GM19463 (cell line): Measurements from ENCODE around the gene PSKH1.
"Not testable (repeated sequence)": the region's sequence is repeated elsewhere in the genome, so short reads cannot be mapped to it uniquely, and the experiment has no call there.

Experiments
- ATAC-seq: cut with Tn5 transposase; IDR thresholded peaks from one replicate; pipeline ENCODE4 v1.9.1; 2021; ENCODE audit warnings: mild to moderate bottlenecking, moderate library complexity; ENCODE audit not compliant: unreplicated experiment

The PSKH1 gene

GRCh38 chr16:67937713-67938112 is 44.7 kb downstream of the PSKH1 start:
- not testable (repeated sequence) for ATAC-seq

DNA sequence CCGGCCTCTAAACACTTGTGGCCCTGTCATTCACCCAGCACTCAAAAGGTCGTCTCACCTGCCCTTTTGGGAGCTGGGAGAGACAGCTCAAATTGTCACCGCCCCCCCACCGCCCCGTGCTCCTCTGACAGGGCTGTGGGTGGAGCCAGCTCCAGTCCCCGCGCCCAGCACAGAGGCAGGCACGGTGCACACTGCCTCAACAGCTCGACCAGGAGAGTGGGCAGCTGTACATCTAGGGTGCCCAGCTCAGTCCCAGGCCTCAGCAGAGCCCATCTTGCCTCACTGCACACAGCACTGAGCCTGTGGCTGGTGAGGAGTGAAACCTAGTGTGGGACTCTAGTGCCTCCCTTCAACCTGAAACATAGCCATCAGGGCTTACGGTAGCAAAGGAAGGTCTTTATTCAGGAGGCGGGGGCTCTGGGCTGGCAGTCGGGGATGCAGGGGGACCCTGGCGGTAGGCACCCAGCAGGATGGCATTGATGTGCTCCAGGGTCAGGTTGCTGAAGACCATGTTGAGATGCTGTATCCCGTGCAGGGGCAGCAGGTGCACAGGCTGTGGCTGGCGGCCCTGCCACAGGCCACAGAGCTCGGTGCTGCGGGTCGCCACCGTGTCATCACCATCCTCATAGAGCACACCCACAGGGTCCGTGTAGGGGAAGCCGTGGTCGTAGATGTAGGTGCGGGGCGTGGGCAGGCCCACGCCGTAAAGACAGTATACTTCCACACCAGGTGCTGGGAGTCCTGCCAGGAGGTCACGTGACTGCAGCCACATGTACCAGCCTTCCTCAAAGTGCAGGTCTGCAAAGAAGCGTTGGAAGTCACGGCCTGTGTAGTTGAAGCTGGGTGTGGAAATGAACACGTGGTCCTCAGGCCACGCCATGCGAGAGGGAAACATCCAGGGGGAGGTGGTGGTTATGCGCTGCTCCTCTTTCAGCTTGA is 46.7 kb downstream of the PSKH1 start:
- ATAC-seq: no peak

DNA sequence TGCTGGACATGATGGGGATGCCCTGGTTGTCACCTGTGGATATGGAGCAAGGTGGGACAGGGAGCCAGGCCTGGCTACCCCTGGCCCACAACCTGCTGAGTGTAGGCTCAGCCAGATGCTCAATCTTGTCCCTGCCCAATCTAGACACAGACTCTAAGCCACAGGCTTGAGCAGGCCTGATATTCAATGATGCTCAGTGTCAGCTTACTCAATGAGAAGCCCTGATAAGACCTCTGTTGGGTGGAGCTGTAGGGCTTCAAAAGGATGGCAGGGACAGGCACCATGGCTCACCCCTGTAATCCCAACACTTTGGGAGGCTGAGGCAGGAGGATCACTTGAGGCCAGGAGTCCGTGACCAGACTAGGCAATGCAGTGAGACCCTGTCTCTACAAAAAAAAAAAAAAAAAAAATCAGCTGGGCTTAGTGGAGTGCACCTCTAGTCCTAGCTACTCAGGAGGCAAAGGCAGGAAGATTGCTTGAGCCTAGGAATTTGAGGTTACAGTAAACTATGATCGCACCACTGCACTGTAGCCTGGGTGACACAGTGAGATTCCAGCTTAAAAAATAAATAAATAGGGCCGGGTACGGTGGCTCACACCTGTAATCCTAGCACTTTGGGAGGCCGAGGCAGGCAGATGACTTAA is 47.5 kb downstream of the PSKH1 start:
- ATAC-seq: no peak

GRCh38 chr16:67941469-67942199 is 48.6 kb downstream of the PSKH1 start:
- no peak for ATAC-seq

DNA sequence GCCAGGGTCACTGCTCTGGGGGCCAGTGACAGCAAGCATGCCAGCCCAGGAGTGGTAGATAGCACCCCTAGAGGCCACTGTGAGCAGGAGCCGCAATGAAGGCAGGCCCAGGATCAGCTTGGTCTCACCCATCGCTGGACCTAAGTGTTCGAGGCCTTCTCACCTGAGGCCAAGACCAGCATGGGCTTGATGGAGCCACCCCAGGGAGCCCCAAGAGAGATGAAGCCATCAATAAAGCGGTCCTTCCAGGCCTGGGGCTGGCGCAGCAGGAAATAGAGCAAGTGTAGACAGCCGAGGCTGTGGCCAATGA is 49.1 kb downstream of the PSKH1 start:
- no peak for ATAC-seq

GRCh38 chr16:67942510-67943255 is 49.6 kb downstream of the PSKH1 start:
- no peak for ATAC-seq

GRCh38 chr16:67943256-67943618 is 50.2 kb downstream of the PSKH1 start:
- no peak for ATAC-seq

DNA sequence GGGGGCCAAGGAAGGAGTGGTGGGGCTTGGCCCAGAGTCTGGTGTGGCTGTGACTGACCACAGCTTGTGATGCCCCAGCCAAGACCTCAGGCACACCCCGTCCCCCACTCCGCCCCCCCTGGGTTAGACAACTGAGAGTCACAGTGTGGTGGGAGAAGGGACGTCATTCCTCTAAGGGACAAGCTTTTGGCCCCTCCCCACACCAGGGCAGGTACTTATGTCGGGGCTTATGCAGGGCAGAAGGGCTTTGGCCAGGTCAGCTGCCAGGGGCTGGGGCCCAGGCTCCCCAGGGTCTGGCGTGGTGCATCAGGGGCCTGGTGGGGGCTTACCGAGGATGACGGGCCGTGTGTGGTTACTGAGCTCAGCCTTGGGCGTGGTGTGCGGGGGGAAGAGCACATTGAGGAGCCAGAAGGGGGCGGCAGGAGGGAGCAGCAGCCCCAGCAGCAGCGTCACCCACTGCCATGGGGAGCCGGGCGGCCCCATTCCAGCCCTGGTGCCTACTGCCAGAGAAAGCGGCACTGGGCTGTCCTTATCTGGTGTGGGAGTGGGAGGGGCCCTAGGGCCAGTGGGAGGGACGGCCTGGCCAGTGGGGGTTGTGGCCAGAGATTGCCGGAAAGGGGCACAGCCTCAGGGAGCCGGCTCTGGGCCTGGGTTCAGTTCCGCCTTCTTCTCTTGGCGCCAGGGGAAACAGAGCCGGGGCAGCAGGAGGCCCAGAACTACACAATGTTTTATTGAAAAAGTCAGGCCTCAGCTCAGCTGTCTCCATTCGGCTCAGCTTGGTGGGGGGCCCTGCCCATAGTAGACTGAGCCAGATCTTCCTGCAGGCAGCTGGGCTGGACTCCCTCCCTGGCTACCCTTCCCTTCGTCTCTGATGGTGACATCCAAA is 50.8 kb downstream of the PSKH1 start, which contains the start of gene LCAT:
Gene LCAT (minus strand): TSS at position 502 of the 886 bp plus-strand sequence. CDS start 19 bp downstream, at position 483.
- no peak for ATAC-seq

DNA sequence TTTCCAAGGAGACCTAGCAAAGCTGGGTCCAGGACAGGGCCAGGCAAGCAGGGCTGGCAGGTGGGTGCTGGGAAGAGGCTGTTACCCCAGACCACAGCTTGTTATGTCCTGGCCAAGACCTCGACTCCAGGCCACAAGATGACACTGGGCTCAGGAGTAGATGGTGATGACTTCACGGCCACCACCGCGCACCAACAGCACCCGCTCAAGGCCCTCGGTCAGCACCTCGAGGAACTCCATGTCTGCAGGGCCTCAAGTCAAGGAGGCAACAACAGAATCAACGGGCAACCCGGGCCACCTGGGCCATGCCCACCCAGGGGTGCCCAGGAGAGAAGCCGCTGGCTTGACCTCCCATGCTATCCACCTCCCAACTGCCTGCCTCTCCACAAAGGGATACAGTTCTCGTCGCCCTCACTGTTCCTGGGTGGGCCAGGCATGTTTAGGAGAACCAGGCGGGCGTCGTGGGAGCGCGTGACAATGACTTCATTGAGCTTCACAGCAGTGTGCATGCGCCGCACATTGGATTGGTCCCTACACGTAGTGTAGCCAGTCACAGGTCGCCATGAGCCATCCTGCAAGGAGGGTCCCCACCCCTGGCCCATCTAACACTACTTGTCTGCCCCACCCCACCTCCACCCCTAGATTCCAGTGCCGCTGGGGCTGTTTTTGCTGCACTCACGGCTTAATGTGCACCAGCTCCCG is 51.8 kb downstream of the PSKH1 start:
- no peak for ATAC-seq

DNA sequence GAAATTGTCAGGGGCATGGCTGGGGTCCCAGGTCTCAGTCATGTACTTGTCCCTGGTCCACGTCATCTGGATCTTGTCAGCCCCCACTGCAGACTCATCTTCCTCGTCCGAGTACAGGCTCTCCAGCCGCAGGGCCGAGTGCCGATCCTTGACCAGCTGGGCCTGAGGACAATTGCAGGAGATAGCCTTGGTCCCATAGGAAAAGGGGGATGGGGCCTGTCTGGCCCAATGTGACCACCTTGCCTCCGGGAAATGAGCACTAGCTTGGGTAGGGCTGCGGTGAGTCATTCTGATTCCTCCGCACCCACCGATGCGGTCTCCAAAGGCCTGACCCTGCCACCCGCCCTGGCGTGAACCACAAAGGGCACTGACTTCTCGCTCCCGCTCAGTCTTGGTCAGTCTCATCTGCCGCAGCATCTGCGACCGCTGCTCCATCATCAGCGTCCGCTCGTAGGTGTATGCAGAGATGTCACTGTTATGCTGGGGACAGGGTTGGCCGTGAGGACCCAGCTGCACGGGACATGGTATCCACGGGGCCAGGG is 52.4 kb downstream of the PSKH1 start:
- ATAC-seq: no peak

- no peak for ATAC-seq
These were observed 53.1 kb downstream of the PSKH1 start for GRCh38 chr16:67946128-67946569.

- no peak for ATAC-seq
These were observed 54.0 kb downstream of the PSKH1 start for GRCh38 chr16:67946966-67947558.

DNA sequence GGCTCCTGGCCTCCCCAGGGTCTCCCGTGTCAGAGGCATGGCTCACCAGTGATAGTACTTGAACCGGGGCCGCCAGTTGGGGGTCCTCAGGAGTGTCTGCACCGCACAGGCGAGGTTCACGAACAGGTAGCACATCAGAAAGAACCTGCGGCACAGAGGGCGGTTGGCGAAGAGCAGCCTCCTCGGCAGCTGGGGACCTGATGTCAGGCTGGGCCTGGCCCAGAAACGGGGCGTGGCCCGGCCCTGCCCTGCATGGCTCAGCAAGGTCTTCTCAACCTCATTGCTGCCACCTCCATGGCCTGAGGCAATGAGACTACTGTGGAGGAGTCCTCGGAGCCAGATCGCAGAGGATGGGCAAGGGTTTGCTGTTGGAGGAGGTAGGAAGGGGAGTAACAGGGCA is 55.0 kb downstream of the PSKH1 start:
- no peak for ATAC-seq

GRCh38 chr16:67949645-67950044 is 56.6 kb downstream of the PSKH1 start:
- no peak for ATAC-seq

GRCh38 chr16:67950335-67950843 is 57.3 kb downstream of the PSKH1 start:
- ATAC-seq: no peak

- no peak for ATAC-seq
These were observed 58.4 kb downstream of the PSKH1 start for GRCh38 chr16:67951485-67951884.

DNA sequence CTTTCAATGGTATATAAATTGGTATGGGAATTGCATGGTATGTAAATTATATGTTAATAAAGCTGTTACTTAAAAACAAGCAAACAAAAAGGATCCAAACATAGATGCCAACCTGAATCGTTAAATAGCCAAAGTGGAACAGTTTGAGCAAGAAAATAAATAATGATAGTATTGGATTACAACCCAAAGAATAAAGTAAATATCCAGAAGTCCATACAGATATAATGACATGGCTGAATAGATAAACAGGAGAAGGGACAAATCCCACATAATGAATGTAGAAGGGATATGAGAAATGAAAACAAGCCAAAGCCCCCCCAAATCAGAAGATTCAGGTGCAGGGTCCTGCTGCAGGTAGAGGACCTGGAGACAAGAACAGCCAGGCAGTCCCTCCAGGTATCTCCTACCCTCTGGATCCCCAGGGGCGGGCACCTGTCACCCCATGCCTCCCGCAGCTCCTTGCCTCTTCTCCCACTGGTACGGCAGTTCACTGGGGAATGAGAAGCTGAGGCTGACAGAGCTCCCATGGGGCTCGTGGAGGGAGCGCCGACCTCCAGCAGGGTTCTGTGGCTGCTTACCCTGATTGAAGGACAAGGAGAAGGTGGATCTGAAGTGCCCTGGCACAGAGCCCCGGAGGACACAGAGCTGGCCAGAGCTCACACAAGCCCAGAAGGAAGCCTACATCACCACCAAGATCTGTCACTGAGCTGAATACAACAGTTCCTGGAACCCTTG is 60.8 kb downstream of the PSKH1 start:
- ATAC-seq: no peak
